Right lobe of liver (tissue), 4 donors: Measurements from ENCODE around the gene RIMKLB.

Source experiments
- POLR2A ChIP-seq: fragments of 450-650 bp; IDR thresholded peaks from one replicate; pipeline ENCODE4 v1.6.1; 2017; ENCODE audit warnings: antibody characterized with exemption, mild to moderate bottlenecking
- TF ChIP-seq, protein P1 (sequence below), 4 donors: fragments of 200-600 bp in 3 of 4; fragments of 450-650 bp in 1 of 4; IDR thresholded peaks; one replicate each; pipeline versions ENCODE4 v1.5.1 to v1.8.0; 2016 to 2022; ENCODE audit warnings: antibody characterized with exemption in 4 of 4, mild to moderate bottlenecking in 2 of 4
- donor health status: DM: no; HTN: no; CAD: no.
- donor health status: DM: no; HTN: no; CAD: no.
- donor health status: DM: no; HTN: yes; CAD: no.

DNA sequence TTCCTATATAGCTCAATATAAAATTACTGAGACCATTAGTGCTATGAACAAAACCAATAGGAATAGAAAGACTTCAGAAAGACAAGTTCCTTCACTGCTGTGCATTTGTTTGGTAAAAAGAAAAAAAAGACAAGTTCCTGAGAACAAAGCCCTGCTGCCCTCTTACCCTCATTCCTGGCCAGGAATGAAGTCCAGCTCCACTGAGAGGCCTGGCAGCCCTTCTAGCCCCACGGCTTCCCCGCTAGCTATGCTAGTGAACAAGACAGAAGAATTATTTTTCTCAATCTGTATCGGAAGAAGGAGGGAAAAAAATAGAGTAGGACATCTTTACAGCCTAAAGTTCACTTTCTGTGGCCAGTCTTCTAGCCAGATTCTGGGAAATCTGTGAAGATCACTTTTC, 36.8 kb upstream of the RIMKLB start:
- no peak for TF ChIP-seq POLR2A
- TF ChIP-seq, protein P1, sequence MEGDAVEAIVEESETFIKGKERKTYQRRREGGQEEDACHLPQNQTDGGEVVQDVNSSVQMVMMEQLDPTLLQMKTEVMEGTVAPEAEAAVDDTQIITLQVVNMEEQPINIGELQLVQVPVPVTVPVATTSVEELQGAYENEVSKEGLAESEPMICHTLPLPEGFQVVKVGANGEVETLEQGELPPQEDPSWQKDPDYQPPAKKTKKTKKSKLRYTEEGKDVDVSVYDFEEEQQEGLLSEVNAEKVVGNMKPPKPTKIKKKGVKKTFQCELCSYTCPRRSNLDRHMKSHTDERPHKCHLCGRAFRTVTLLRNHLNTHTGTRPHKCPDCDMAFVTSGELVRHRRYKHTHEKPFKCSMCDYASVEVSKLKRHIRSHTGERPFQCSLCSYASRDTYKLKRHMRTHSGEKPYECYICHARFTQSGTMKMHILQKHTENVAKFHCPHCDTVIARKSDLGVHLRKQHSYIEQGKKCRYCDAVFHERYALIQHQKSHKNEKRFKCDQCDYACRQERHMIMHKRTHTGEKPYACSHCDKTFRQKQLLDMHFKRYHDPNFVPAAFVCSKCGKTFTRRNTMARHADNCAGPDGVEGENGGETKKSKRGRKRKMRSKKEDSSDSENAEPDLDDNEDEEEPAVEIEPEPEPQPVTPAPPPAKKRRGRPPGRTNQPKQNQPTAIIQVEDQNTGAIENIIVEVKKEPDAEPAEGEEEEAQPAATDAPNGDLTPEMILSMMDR (IDR thresholded peaks at IDR 0.05), result no peak
